Activated T-cell treated with anti-CD3 and anti-CD28 coated beads for 24 hours (primary cell): ENCODE results near the gene RAB11B.
A peak's percentile ranks its signal among the peaks of the same experiment; 100 is the strongest.
"Not testable (repeated sequence)": the region's sequence is repeated elsewhere in the genome, so short reads cannot be mapped to it uniquely, and the experiment has no call there.

Experiments
- DNase-seq: peaks from one replicate; pipeline ENCODE4 v3.0.0-alpha.2; 2020; ENCODE audit warnings: low read depth

The RAB11B gene

GRCh38 chr19:8370176-8371010 lies 19.8 kb upstream of the RAB11B start:
- DNase-seq, result no peak

GRCh38 chr19:8371011-8371804 lies 19.0 kb upstream of the RAB11B start:
- no peak for DNase-seq

- DNase-seq, result no peak
Measured at GRCh38 chr19:8373867-8374813, 16.0 kb upstream of the RAB11B start.

DNA sequence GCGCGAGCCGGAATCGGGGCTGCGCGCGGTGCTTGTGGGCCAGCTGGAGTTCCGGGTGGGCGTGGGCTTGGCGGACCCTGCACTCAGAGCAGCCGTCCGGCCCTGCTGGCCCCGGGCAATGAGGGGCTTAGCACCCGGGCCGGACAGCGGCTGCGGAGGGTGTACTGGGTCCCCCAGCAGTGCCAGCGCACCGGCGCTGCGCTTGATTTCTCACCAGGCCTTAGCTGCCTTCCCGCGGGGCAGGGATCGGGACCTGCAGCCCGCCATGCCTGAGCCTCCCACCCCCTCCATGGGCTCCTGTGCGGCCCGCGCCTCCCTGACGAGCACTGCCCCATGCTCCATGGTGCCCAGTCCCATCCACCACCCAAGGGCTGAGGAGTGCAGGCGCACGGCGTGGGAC lies 14.4 kb upstream of the RAB11B start:
- DNase-seq, result not testable (repeated sequence)

GRCh38 chr19:8376373-8376974 lies 13.7 kb upstream of the RAB11B start:
- not testable (repeated sequence) for DNase-seq

GRCh38 chr19:8377598-8377997 lies 12.6 kb upstream of the RAB11B start:
- no peak for DNase-seq

- DNase-seq, result not testable (repeated sequence)
Measured at GRCh38 chr19:8379156-8379891, 10.8 kb upstream of the RAB11B start.

- DNase-seq, result not testable (repeated sequence)
Measured at GRCh38 chr19:8384569-8384968, 5.6 kb upstream of the RAB11B start.

GRCh38 chr19:8385103-8385502 lies 5.1 kb upstream of the RAB11B start:
- DNase-seq, result not testable (repeated sequence)

DNA sequence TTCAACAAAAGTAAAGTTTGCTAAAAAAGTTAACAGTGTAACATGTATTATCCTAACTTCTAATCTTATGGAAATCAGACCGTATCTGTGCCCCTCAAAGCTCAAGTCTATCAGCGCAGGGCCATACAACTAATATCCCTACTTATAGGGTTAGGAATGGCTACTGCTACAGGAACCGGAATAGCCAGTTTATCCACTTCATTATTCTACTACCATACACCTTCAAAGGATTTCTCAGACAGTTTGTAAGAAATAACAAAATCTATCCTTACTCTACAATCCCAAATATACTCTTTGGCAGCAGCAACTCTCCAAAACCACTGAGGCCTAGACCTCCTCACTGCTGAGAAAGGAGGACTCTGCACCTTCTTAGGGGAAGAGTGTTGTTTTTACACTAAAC lies 4.6 kb upstream of the RAB11B start:
- not testable (repeated sequence) for DNase-seq

DNA sequence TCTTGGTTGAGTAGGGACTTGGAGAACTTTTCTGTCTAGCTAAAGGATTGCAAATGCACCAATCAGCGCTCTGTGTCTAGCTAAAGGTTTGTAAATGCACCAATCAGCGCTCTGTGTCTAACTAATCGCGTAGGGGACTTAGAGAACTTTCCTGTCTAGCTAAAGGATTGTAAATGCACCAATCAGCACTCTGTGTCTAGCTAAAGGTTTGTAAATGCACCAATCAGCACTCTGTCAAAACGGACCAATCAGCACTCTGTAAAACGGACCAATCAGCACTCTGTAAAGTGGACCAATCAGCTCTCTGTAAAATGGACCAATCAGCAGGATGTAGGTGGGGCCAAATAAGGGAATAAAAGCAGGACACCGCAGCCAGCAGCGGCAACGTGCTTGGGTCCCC lies 3.7 kb upstream of the RAB11B start:
- DNase-seq, result not testable (repeated sequence)

DNA sequence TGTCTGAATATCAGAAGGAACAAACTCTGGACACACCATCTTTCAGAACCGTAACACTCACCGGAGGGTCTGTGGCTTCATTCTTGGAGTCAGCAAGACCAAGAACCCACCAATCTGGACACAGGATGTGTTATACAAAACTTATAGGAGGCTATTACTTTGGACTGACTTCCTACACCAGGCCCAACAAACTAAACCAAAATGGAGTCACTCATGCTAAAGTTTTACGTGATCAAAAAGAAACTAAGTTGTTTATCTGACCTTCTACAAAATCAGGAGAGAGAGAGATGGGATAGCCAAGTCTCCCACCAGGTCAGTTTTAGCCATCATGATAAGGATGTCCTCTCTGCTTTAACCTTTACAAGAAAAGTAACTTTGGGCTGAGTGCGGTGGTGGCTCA lies 3.2 kb upstream of the RAB11B start:
- DNase-seq, result no peak

- DNase-seq, result no peak
Measured at GRCh38 chr19:8387688-8388611, 2.2 kb upstream of the RAB11B start.

- no peak for DNase-seq
Measured at GRCh38 chr19:8388612-8388958, 1.6 kb upstream of the RAB11B start.

DNA sequence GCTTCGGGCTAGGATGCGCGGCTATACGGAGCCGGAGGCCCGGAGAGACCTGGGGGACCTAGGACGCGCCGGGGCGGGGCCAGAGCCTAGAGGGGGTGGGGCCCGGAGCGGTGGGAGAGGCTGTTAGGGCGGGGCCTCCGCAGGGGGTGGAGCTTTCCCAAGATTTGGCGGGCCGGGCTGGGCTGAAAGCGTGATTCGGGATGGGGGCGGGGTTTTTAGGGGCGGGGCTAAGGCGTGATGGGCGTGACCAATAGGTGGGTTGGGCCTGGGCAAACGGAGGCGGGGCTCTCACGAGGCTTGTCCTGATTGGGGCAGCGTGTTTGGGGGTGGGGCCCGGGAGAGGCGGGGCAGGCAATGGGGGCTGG lies 439 bp downstream of the RAB11B start:
- peak; percentile 90 for DNase-seq

DNA sequence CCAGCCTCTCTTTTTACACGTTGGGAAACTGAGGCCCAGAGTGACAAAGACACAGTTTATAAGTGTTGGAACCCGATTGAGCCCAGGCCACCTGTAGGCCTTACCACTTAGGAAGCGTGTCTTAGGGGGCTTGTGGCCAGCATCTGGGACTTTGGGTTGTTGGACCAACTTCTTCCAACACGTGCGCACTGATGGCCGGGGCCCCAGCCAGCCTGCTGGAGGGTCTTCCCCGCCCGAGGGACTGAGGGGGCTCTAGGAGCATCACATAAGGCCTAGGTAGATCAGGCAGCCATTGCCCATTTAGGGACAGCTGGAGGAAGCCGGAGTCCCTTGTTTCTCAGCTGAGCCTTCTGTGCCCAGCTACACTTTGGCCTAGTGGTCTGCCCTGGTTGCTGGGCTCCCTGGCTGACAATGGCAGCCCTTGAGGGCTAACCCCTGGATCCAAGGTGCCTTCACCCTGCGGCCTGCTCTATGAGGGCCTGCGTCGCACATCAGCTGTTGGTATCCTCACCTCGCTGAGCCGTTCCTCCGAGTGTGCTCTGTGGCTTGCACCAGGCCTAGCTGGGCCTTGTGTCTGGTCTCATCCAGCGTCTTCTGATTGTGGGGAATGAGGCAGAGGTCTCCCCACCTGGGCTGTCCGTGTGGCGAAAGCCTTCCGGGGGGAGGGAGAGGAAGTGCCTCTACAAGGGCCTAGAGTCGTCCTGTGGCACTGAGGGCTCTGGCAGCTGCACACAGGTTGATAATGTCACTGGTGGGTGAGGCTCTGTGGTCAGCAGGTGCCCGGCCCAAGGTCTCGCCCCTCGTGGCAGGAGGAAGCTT lies 1.2 kb downstream of the RAB11B start:
- no peak for DNase-seq

DNA sequence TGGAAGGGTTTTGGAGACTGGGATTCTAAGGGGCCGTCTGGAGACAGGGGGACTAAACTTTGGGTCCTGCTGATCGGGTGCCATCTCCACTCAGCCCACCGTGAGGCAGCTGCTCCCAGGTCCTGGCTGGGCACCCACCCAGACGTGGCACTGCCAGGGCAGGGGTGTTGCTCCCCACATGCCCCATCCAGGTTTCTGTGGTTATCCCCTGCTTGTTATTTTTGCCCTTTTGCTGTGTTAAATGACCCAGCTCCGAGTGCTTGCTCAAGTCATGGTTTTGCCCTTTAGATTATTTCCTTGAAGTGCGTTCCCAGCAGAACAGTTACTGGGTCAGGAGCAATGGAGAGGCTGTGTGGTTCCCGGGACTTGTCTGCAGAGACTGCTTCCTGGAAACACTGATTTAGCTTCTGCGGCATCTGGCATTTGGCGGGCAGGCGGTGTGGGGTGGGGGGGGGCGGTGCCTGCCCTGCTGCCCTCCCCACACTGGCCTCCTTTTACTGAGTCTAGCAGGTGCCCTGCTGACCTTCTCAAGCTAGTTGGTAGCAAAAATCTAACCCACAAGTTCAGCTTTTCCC lies 1.9 kb downstream of the RAB11B start:
- no peak for DNase-seq

GRCh38 chr19:8393192-8393870 lies 3.2 kb downstream of the RAB11B start:
- DNase-seq, result no peak
